ENCODE measurements around the gene USP33. TPM values are rescaled to one million over a fixed set of nuclear protein-coding genes. Genes with fewer than 3 reads are reported as not detected.

USP33 gene
- polyA plus RNA-seq, 1 of the 3 experiments (the other 2 are of a cell fraction) = 26.3 TPM

DNA sequence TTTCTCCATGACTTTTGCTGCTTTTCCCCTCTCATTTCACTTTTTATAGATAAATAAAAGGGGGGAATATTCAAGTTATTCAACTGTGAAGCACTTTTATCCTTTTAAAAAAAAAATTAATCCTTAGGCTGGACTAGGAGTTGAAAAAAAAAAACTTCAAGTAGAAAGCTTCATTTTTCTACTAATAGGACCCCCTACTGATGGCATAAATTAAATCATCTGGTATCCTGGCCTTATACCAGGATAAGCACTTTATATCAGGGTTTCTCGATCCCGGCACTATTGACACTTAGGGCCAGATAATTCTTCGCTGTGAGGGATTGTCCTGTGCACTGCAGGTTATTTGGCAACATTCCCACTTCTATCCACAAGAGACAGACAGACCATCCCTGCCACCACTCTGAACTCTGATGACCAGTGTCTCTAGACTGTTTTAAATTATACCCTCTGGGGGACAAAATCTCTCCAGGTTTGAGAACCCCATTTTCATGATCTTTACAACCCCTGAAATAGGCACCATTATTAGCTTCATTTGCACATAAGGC is 17.6 kb downstream of the USP33 start (continued):
- TF ChIP-seq CTCF (IDR thresholded peaks at IDR 0.05) (no peak), FOXM1 (IDR thresholded peaks at IDR 0.05; ENCODE audit: low read depth) (no peak), CHD2 (IDR thresholded peaks at IDR 0.05; ENCODE audit: low read length, partially characterized antibody) (no peak), YY1 (IDR thresholded peaks at IDR 0.05; ENCODE audit: low read depth) (no peak)
- TF ChIP-seq, protein P1, sequence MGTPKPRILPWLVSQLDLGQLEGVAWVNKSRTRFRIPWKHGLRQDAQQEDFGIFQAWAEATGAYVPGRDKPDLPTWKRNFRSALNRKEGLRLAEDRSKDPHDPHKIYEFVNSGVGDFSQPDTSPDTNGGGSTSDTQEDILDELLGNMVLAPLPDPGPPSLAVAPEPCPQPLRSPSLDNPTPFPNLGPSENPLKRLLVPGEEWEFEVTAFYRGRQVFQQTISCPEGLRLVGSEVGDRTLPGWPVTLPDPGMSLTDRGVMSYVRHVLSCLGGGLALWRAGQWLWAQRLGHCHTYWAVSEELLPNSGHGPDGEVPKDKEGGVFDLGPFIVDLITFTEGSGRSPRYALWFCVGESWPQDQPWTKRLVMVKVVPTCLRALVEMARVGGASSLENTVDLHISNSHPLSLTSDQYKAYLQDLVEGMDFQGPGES (IDR thresholded peaks at IDR 0.05; ENCODE audit: low read depth, low read length) = no peak

DNA sequence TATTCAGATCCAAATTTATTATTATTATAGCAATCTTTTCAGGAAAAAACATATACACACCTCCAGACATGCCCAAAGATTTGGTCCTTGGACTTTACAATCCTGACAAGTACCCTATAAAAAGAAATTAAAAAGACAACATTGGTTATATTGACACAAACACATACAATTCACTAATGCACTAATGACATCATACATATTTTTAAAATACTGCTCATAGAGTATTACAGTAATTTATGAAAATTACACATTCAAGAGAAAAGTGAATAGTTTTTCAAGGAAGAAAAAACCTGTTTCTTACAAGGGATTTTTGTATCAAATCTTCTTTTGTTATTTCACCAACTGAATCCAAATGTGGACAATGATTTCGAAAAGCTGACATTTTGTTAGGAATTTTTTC is 18.3 kb downstream of the USP33 start:
- POLR2A ChIA-PET = no interaction called here
- H3F3A ChIP-seq (replicated peaks; ENCODE audit: insufficient read depth) = peaks cover 18% of the 10 kb centered on the region
- H3K4me3 ChIP-seq (ENCODE audit: low read depth in 2 of 2, low read length in 1 of 2) = no peak overlapping the region
- H3K79me2 ChIP-seq (ENCODE audit: insufficient read depth) = peaks cover 47% of the 10 kb centered on the region
- WGBS (ENCODE audit: low lambda C conversion rate) = 93% methylated on average over 1 of the region's 1 CpG
- no peak for DNase-seq
- H3K27me3 ChIP-seq (ENCODE audit: insufficient read depth) = no peaks in the 10 kb centered on the region
- H3K4me2 ChIP-seq = no peak overlapping the region
- TF ChIP-seq RCOR1 (IDR thresholded peaks at IDR 0.05; ENCODE audit: low read length) (no peak), RXRA (IDR thresholded peaks at IDR 0.05; ENCODE audit: borderline replicate concordance, low read depth) (no peak), NFIC (IDR thresholded peaks at IDR 0.05; ENCODE audit: borderline replicate concordance) (no peak), EP300 (IDR thresholded peaks at IDR 0.05; ENCODE audit: borderline replicate concordance in 1 of 2, low read depth in 1 of 2, low read length in 1 of 2) (no peak), GABPA (IDR thresholded peaks at IDR 0.05; ENCODE audit: low read depth) (no peak), FOXJ3 (CRISPR knock-in tag; IDR thresholded peaks at IDR 0.05) (no peak), MXI1 (IDR thresholded peaks at IDR 0.05; ENCODE audit: low read depth, low read length) (no peak), JUND (IDR thresholded peaks at IDR 0.05) (no peak), CTCF (IDR thresholded peaks at IDR 0.05) (no peak), GATA2 (CRISPR knock-in tag; IDR thresholded peaks at IDR 0.05) (no peak)
- TF ChIP-seq, protein P1 (IDR thresholded peaks at IDR 0.05; ENCODE audit: low read depth, low read length) = no peak
- peaks cover 19% of the 10 kb centered on the region for H4K20me1 ChIP-seq (ENCODE audit: insufficient read depth)
- H2AFZ ChIP-seq (ENCODE audit: low read depth) = no peak overlapping the region
- H3K9me3 ChIP-seq = no peaks in the 10 kb centered on the region
- H3K27ac ChIP-seq (ENCODE audit: low read depth in 2 of 2, low read length in 1 of 2) = no peak overlapping the region
- H3K9ac ChIP-seq = no peak overlapping the region
- peaks cover 4% of the 10 kb centered on the region in 2 experiments; a peak in 3 of 4 replicates for H3K4me1 ChIP-seq (ENCODE audit: control insufficient read depth in 1 of 2, insufficient read depth in 2 of 2, low read depth in 1 of 2, low read length in 1 of 2)
- CTCF ChIA-PET = interaction anchor here (1.4 kb wide), 1 partner anchor 36 kb away, joined by 3 read pairs; no protein-coding TSS in a partner anchor
- H3K9me2 ChIP-seq = no peaks in the 10 kb centered on the region
- H3K36me3 ChIP-seq (replicated peaks in 1 of 2; ENCODE audit: control insufficient read depth in 1 of 2, insufficient read depth in 2 of 2, low read length in 1 of 2) = peaks cover 32 to 37% of the 10 kb centered on the region in 2 experiments

Data from SK-N-SH (cell line).